NCI-H526 (cell line): ENCODE results near the gene ATRX.
"Not testable (repeated sequence)": the region's sequence is repeated elsewhere in the genome, so short reads cannot be mapped to it uniquely, and the experiment has no call there.

Source experiments
- DNase-seq, 2 experiments: peaks; one replicate each; lab custom pipeline; 2025; lab: John Stamatoyannopoulos, UW

Gene ATRX

GRCh38 chrX:77731821-77732419 is 54.1 kb downstream of the ATRX start:
- no peak for DNase-seq

- not testable (repeated sequence) for DNase-seq
Measured at GRCh38 chrX:77726095-77726494, 59.9 kb downstream of the ATRX start.

- DNase-seq: no peak
Measured at GRCh38 chrX:77723681-77724080, 62.3 kb downstream of the ATRX start.

GRCh38 chrX:77719388-77719787 is 66.6 kb downstream of the ATRX start:
- DNase-seq: no peak

- no peak for DNase-seq
Measured at GRCh38 chrX:77704881-77705280, 81.1 kb downstream of the ATRX start.

- no peak for DNase-seq
Measured at GRCh38 chrX:77698242-77698641, 87.8 kb downstream of the ATRX start.

- DNase-seq: no peak
Measured at GRCh38 chrX:77694491-77694890, 91.5 kb downstream of the ATRX start.

GRCh38 chrX:77693594-77693993 is 92.4 kb downstream of the ATRX start:
- no peak for DNase-seq

- no peak for DNase-seq
Measured at GRCh38 chrX:77691916-77692315, 94.1 kb downstream of the ATRX start.

- no peak for DNase-seq
Measured at GRCh38 chrX:77689376-77689775, 96.6 kb downstream of the ATRX start.

- not testable (repeated sequence) for DNase-seq
Measured at GRCh38 chrX:77685683-77686082, 100.3 kb downstream of the ATRX start.

- no peak for DNase-seq
Measured at GRCh38 chrX:77679144-77679543, 106.9 kb downstream of the ATRX start.

- no peak for DNase-seq
Measured at GRCh38 chrX:77675986-77676385, 110.0 kb downstream of the ATRX start.

- DNase-seq: no peak
Measured at GRCh38 chrX:77668391-77669237, 117.4 kb downstream of the ATRX start.

GRCh38 chrX:77658886-77659285 is 127.1 kb downstream of the ATRX start:
- no peak for DNase-seq

GRCh38 chrX:77652095-77652494 is 133.9 kb downstream of the ATRX start:
- no peak for DNase-seq

GRCh38 chrX:77640702-77641101 is 145.3 kb downstream of the ATRX start:
- DNase-seq: no peak

GRCh38 chrX:77639820-77640219 is 146.2 kb downstream of the ATRX start:
- no peak for DNase-seq

GRCh38 chrX:77638397-77638796 is 147.6 kb downstream of the ATRX start:
- no peak for DNase-seq

GRCh38 chrX:77635373-77635772 is 150.6 kb downstream of the ATRX start:
- no peak for DNase-seq

GRCh38 chrX:77628294-77629025 is 157.6 kb downstream of the ATRX start:
- peak in 1 of 2 experiments; percentile 1 for DNase-seq

- DNase-seq: no peak
Measured at GRCh38 chrX:77622672-77623071, 163.3 kb downstream of the ATRX start.

GRCh38 chrX:77622233-77622632 is 163.8 kb downstream of the ATRX start:
- no peak for DNase-seq
